ENCODE data around the gene TNMD. TPM values are rescaled to one million over a fixed set of nuclear protein-coding genes. Genes with fewer than 3 reads are reported as not detected.

The TNMD gene
- total and polyA plus RNA-seq, 2 of the 4 experiments (the other 2 are of a cell fraction): not detected

DNA sequence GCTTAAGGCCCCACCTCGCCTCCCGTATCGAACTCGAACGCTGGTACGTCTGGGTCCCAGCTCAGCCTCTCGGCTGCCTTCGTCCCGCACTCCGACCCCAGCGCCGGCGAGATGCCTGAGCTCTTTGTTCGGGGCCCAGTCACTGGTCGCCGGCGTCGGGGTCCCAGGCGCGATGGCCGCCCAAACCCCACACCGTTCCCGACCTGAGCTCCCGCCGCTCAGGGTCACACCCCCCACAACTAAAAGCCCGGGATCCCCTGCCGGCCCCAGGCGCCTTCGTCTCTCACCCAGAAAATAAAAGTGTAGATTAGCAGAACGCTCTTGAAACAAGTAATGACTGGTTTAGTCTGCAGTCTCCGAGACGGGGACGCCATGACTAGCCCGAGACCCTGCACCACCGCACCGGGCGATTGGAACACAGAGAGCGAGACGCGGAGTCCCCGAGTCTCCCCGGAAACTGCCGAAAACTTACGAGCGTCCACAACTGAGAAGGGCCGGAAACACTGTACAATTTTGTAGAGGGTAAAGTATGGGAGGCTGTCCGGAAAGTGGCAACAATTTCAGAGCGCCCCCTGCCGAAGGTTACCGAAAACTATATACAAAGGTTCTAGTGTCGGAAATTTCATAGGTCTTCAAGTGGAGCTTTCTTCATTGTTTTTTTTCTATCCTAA, 51.7 kb downstream of the TNMD start, which contains the start of gene TSPAN6 (continued):
- TF ChIP-seq NFE2L2 (IDR thresholded peaks at IDR 0.05; ENCODE audit: low read depth, low read length): no peak

DNA sequence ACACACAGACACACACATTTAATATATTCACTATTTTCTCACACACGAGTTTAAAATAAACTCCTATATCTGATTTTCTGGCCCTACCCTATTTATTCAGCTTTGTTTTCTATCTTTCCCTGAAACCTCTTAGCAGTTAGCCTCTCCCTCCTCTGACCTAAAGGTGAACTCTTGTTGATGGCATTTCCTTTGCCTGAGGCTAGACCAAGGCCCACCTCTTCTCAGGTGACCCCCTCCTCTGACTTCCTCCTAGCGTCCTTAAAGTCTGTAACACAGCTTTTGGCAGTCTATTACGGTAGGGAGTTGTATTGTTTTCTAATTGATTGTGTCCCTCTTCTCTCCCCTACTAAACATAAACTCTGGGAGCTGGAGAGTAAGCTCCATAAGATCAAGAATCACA, 57.6 kb downstream of the TNMD start:
- H2BK20ac ChIP-seq (ENCODE audit: low read depth, low read length): no peak overlapping the region
- H3K4me1 ChIP-seq (ENCODE audit: control insufficient read depth, insufficient read depth, low read length): peaks cover 8% of the 10 kb centered on the region
- BruUV-seq (replicated peaks): no TSS peak
- H3K18ac ChIP-seq (ENCODE audit: low read depth, low read length): no peak overlapping the region
- dilution Hi-C loops (cut with HindIII; ENCODE audit: low sequenced_read_pairs, unreplicated experiment): no loop called here
- no peak overlapping the region for H2BK5ac ChIP-seq (ENCODE audit: low read depth, low read length, poor library complexity, severe bottlenecking)
- no peaks in the 10 kb centered on the region for H3K36me3 ChIP-seq (ENCODE audit: control insufficient read depth, insufficient read depth, low read length)
- peak overlapping the region; percentile 37; the same call in 1 of the 2 replicates for H4K5ac ChIP-seq (ENCODE audit: low read depth, low read length)
- DNase-seq: no peak
- H2BK15ac ChIP-seq (ENCODE audit: low read depth, low read length): no peak overlapping the region
- 100% methylated on average over 1 of the region's 3 CpGs; no CpG with 5 or more reads in 1 of the 2 experiments for WGBS, 2 experiments (ENCODE audit: extremely low coverage in 2 of 2, insufficient read length in 1 of 2)
- H4K20me1 ChIP-seq (ENCODE audit: insufficient read depth, low read length): no peaks in the 10 kb centered on the region
- H3K4me2 ChIP-seq (ENCODE audit: low read depth, low read length): no peak overlapping the region
- H3K9ac ChIP-seq (ENCODE audit: low read depth, low read length): no peak overlapping the region
- H2BK120ac ChIP-seq (ENCODE audit: low read depth, low read length): 0 out of 2 replicates have a peak overlapping the region, but pooled peaks have one; percentile 33
- 0 out of 2 replicates have a peak overlapping the region, but pooled peaks have one; percentile 9 for H3K4ac ChIP-seq (ENCODE audit: low read depth, low read length)
- peaks cover 0 to 11% of the 10 kb centered on the region in 2 experiments; a peak in 2 of 4 replicates for H3K79me1 ChIP-seq (ENCODE audit: low read depth in 1 of 2, low read length in 2 of 2)
- H2AFZ ChIP-seq (replicated peaks; ENCODE audit: low read length, poor library complexity): no peak overlapping the region
- ChIA-PET CTCF (no interaction called here), POLR2A (ENCODE audit: unreplicated experiment) (no interaction called here)
- no peak overlapping the region for H4K8ac ChIP-seq (ENCODE audit: low read depth in 2 of 2, low read length in 2 of 2)
- ATAC-seq (ENCODE audit: low read depth): no peak
- intact Hi-C loops (cut with micrococcal nuclease): no loop called here
- in situ Hi-C loops (cut with MboI; ENCODE audit: low sequenced_read_pairs): no loop called here
- no peak overlapping the region for H2AK5ac ChIP-seq (ENCODE audit: low read depth, low read length)
- no peaks in the 10 kb centered on the region for H3K9me3 ChIP-seq (ENCODE audit: control insufficient read depth, insufficient read depth, low read length)
- H3K56ac ChIP-seq (ENCODE audit: extremely low read depth, insufficient read depth, low read length): no peak overlapping the region
- no peak overlapping the region for H3K23ac ChIP-seq (ENCODE audit: low read depth, low read length)
- no peak overlapping the region for H2AK9ac ChIP-seq (replicated peaks; ENCODE audit: low read depth, low read length, poor library complexity)
- H3K14ac ChIP-seq (replicated peaks; ENCODE audit: low read depth, low read length): no peak overlapping the region
- H3K4me3 ChIP-seq (ENCODE audit: insufficient read depth, low read depth, low read length): no peak overlapping the region
- no peak overlapping the region for H3K27ac ChIP-seq (ENCODE audit: insufficient read depth, low read length)
- peaks cover 2% of the 10 kb centered on the region; the same call in 1 of the 2 replicates for H3K27me3 ChIP-seq (ENCODE audit: control insufficient read depth, insufficient read depth, low read length)
- no peak overlapping the region; the same call in 1 of the 2 replicates for H4K91ac ChIP-seq (ENCODE audit: insufficient read depth, low read depth, low read length)
- H3K9me1 ChIP-seq (ENCODE audit: insufficient read depth, low read length): peaks cover 5% of the 10 kb centered on the region
- TF ChIP-seq FOS (IDR thresholded peaks at IDR 0.05; ENCODE audit: low read depth, low read length) (no peak), MAZ (IDR thresholded peaks at IDR 0.05; ENCODE audit: borderline replicate concordance, low read depth, low read length) (no peak), SMC3 (IDR thresholded peaks at IDR 0.05; ENCODE audit: low read depth, low read length) (no peak), CHD1 (IDR thresholded peaks at IDR 0.05; ENCODE audit: low read depth, low read length) (no peak), RCOR1 (IDR thresholded peaks at IDR 0.05; ENCODE audit: insufficient replicate concordance, low read length) (no peak), RAD21 (IDR thresholded peaks at IDR 0.05; ENCODE audit: low read length) (no peak), MXI1 (IDR thresholded peaks at IDR 0.05; ENCODE audit: borderline replicate concordance, low read depth, low read length) (no peak), NFE2L2 (IDR thresholded peaks at IDR 0.05; ENCODE audit: low read depth, low read length) (no peak), BHLHE40 (IDR thresholded peaks at IDR 0.05; ENCODE audit: low read depth, low read length) (no peak), MAFK (IDR thresholded peaks at IDR 0.05; ENCODE audit: low read depth, low read length) (no peak), POLR2A (IDR thresholded peaks at IDR 0.05; ENCODE audit: low read depth, low read length) (no peak), RFX5 (IDR thresholded peaks at IDR 0.05; ENCODE audit: low read depth, low read length) (no peak), CEBPB (IDR thresholded peaks at IDR 0.05; ENCODE audit: low read depth, low read length) (no peak)
- TF ChIP-seq, protein P1, sequence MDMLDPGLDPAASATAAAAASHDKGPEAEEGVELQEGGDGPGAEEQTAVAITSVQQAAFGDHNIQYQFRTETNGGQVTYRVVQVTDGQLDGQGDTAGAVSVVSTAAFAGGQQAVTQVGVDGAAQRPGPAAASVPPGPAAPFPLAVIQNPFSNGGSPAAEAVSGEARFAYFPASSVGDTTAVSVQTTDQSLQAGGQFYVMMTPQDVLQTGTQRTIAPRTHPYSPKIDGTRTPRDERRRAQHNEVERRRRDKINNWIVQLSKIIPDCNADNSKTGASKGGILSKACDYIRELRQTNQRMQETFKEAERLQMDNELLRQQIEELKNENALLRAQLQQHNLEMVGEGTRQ (IDR thresholded peaks at IDR 0.05; ENCODE audit: low read depth, low read length): no peak
- TF ChIP-seq, protein P2, sequence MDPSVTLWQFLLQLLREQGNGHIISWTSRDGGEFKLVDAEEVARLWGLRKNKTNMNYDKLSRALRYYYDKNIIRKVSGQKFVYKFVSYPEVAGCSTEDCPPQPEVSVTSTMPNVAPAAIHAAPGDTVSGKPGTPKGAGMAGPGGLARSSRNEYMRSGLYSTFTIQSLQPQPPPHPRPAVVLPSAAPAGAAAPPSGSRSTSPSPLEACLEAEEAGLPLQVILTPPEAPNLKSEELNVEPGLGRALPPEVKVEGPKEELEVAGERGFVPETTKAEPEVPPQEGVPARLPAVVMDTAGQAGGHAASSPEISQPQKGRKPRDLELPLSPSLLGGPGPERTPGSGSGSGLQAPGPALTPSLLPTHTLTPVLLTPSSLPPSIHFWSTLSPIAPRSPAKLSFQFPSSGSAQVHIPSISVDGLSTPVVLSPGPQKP (IDR thresholded peaks at IDR 0.05; ENCODE audit: borderline replicate concordance, low read depth, low read length): no peak

Data from IMR-90 (cell line).